H1 (cell line): ENCODE data around the gene CCDC195. TPM values are rescaled to one million over a fixed set of nuclear protein-coding genes. Genes with fewer than 3 reads are reported as not detected.

Experiments
- CTCF ChIA-PET: fragments of 300-600 bp; sonication (Branson Sonifier 250); formaldehyde crosslinking; loops from one replicate; lab custom pipeline; 2021; ENCODE audit not compliant: partially characterized antibody; lab: Charles Lee
- POLR2A ChIA-PET: fragments of 300-600 bp; sonication (Branson Sonifier 250); formaldehyde crosslinking; loops from one replicate; lab custom pipeline; 2021; ENCODE audit warnings: inconsistent platforms; ENCODE audit not compliant: partially characterized antibody; lab: Charles Lee
- DNase-seq, 2 experiments: peaks; one replicate each; pipeline versions ENCODE4 v3.0.0 to v3.0.0-alpha.2; 2010 to 2022; ENCODE audit warnings: low spot score in 2 of 2, low read depth in 1 of 2, mixed read lengths in 1 of 2
- FAIRE-seq: peaks from 2 replicates; lab custom pipeline; 2011; peaks lifted over from hg19 to GRCh38; lab: Jason Lieb, UNC
- H2AFZ ChIP-seq: 2 replicates; pipeline ENCODE4 v1.8.1; 2012; ENCODE audit warnings: low read length, inconsistent platforms
- H2AK5ac ChIP-seq: 2 replicates; pipeline ENCODE4 v1.6.1; 2013; ENCODE audit warnings: low read depth, low read length
- H2BK120ac ChIP-seq: replicated peaks from 2 replicates; pipeline ENCODE3; 2013; ENCODE audit warnings: low read depth, low read length, inconsistent platforms
- H2BK12ac ChIP-seq: 2 replicates; pipeline ENCODE4 v1.6.1; 2013; ENCODE audit warnings: low read depth, low read length
- H2BK15ac ChIP-seq: 2 replicates; pipeline ENCODE4 v1.6.1; 2013; ENCODE audit warnings: low read length
- H2BK20ac ChIP-seq: 2 replicates; pipeline ENCODE4 v1.6.1; 2013; ENCODE audit warnings: low read length
- H2BK5ac ChIP-seq: 2 replicates; pipeline ENCODE4 v1.6.1; 2013; ENCODE audit warnings: low read depth, low read length
- H3K14ac ChIP-seq: 2 replicates; pipeline ENCODE4 v1.6.1; 2013; ENCODE audit warnings: inconsistent platforms; ENCODE audit not compliant: insufficient read length
- H3K18ac ChIP-seq: 2 replicates; pipeline ENCODE4 v1.6.1; 2013; ENCODE audit warnings: low read length; ENCODE audit errors: extremely low read depth
- H3K23ac ChIP-seq: 2 replicates; pipeline ENCODE4 v1.6.1; 2013; ENCODE audit warnings: inconsistent platforms; ENCODE audit not compliant: insufficient read length
- H3K23me2 ChIP-seq: 2 replicates; pipeline ENCODE4 v1.6.1; 2013; ENCODE audit warnings: low read depth, low read length
- H3K27ac ChIP-seq: 2 replicates; pipeline ENCODE4 v1.6.1; 2011; ENCODE audit warnings: low read depth, low read length, inconsistent platforms
- H3K27me3 ChIP-seq, 4 experiments: replicated peaks in 1 of 4; 1 replicate in 1 of 4; 2 replicates in 3 of 4; pipeline versions ENCODE4 v1.6.1 to v1.8.1; 2011 to 2013; ENCODE audit warnings: low read length in 3 of 4, mild to moderate bottlenecking in 3 of 4, inconsistent platforms in 2 of 4, mixed read lengths in 2 of 4, moderate library complexity in 1 of 4; ENCODE audit not compliant: control insufficient read depth in 3 of 4, insufficient read depth in 3 of 4; ENCODE audit errors: extremely low read depth in 1 of 4
- H3K36me3 ChIP-seq, 4 experiments: 2 replicates each; pipeline versions ENCODE4 v1.6.1 to v1.8.1; 2011 to 2013; ENCODE audit warnings: mild to moderate bottlenecking in 4 of 4, low read length in 3 of 4, moderate library complexity in 2 of 4, control low read depth in 1 of 4, inconsistent platforms in 1 of 4; ENCODE audit not compliant: insufficient read depth in 4 of 4, control insufficient read depth in 2 of 4
- H3K4ac ChIP-seq: replicated peaks from 2 replicates; pipeline ENCODE3; 2013; ENCODE audit warnings: low read length, low read depth, mixed read lengths, inconsistent platforms; ENCODE audit not compliant: insufficient read length
- H3K4me1 ChIP-seq, 4 experiments: replicated peaks in 1 of 4; 1 replicate in 1 of 4; 2 replicates in 3 of 4; pipeline versions ENCODE4 v1.6.1 to v1.8.1; 2011 to 2013; ENCODE audit warnings: low read length in 3 of 4, inconsistent platforms in 2 of 4, mixed read lengths in 1 of 4; ENCODE audit not compliant: insufficient read depth in 4 of 4, control insufficient read depth in 3 of 4
- H3K4me2 ChIP-seq, 2 experiments: 2 replicates each; pipeline versions ENCODE4 v1.6.1 to v1.8.1; 2011 to 2013; ENCODE audit warnings: low read depth in 2 of 2, low read length in 2 of 2, control low read depth in 1 of 2, inconsistent platforms in 1 of 2, mild to moderate bottlenecking in 1 of 2; ENCODE audit not compliant: insufficient read depth in 1 of 2
- H3K4me3 ChIP-seq, 4 experiments: fragments of 200-600, 300-600 bp in 1 of 4; sonication (generic), shearing (Covaris generic), sonication (Bioruptor Twin) in 1 of 4; 2 replicates each; pipeline versions ENCODE4 v1.5.1 to v1.8.1; 2011 to 2016; ENCODE audit warnings: low read length in 4 of 4, low read depth in 3 of 4, control low read depth in 2 of 4, inconsistent platforms in 2 of 4, mild to moderate bottlenecking in 2 of 4, mixed read lengths in 1 of 4, moderate library complexity in 1 of 4; ENCODE audit not compliant: insufficient read depth in 2 of 4; ENCODE audit errors: extremely low read depth in 1 of 4
- H3K56ac ChIP-seq: replicated peaks from 2 replicates; pipeline ENCODE3; 2013; ENCODE audit warnings: low read depth, mild to moderate bottlenecking, mixed read lengths, low read length, inconsistent platforms; ENCODE audit not compliant: insufficient read length
- H3K79me1 ChIP-seq: 2 replicates; pipeline ENCODE4 v1.6.1; 2013; ENCODE audit warnings: low read depth, low read length, control low read depth
- H3K79me2 ChIP-seq, 2 experiments: 2 replicates each; pipeline versions ENCODE4 v1.6.1 to v1.8.1; 2012 to 2013; ENCODE audit warnings: low read length in 2 of 2, mild to moderate bottlenecking in 2 of 2, inconsistent platforms in 1 of 2; ENCODE audit not compliant: insufficient read depth in 2 of 2, control insufficient read depth in 1 of 2
- H3K9ac ChIP-seq, 4 experiments: replicated peaks in 1 of 4; 1 replicate in 1 of 4; 2 replicates in 3 of 4; pipeline versions ENCODE4 v1.6.1 to v1.8.1; 2011 to 2013; ENCODE audit warnings: low read depth in 3 of 4, low read length in 3 of 4, control low read depth in 2 of 4, mild to moderate bottlenecking in 2 of 4, moderate library complexity in 2 of 4, inconsistent platforms in 1 of 4; ENCODE audit errors: extremely low read depth in 1 of 4
- H3K9me3 ChIP-seq, 2 experiments: 2 replicates each; pipeline versions ENCODE4 v1.6.1 to v1.8.1; 2012 to 2013; ENCODE audit warnings: mild to moderate bottlenecking in 2 of 2, moderate library complexity in 2 of 2, control low read depth in 1 of 2, inconsistent platforms in 1 of 2, low read depth in 1 of 2, low read length in 1 of 2, mixed read lengths in 1 of 2; ENCODE audit not compliant: insufficient read depth in 2 of 2
- H4K20me1 ChIP-seq, 2 experiments: replicated peaks in 1 of 2; 2 replicates each; pipeline versions ENCODE3 to v1.8.1; 2011 to 2013; ENCODE audit warnings: inconsistent platforms in 2 of 2, low read length in 2 of 2, mild to moderate bottlenecking in 1 of 2; ENCODE audit not compliant: insufficient read depth in 2 of 2, control insufficient read depth in 1 of 2
- H4K5ac ChIP-seq: 2 replicates; pipeline ENCODE4 v1.6.1; 2013; ENCODE audit warnings: low read length, low read depth, mixed read lengths, inconsistent platforms; ENCODE audit not compliant: insufficient read length
- H4K8ac ChIP-seq: 2 replicates; pipeline ENCODE4 v1.8.0; 2013; ENCODE audit warnings: mild to moderate bottlenecking, moderate library complexity, low read length, inconsistent platforms; ENCODE audit not compliant: insufficient read depth; ENCODE audit errors: extremely low read depth
- H4K91ac ChIP-seq: replicated peaks from 2 replicates; pipeline ENCODE3; 2013; ENCODE audit warnings: low read length, mixed read lengths, inconsistent platforms; ENCODE audit not compliant: insufficient read length
- CBX8 ChIP-seq: fragments of 300-800, 300-1000 bp; sonication (generic); IDR thresholded peaks from 2 replicates; pipeline ENCODE4 v1.7.1; 2016; ENCODE audit warnings: low read depth, low read length, borderline replicate concordance
- EGR1 ChIP-seq: IDR thresholded peaks from 2 replicates; pipeline ENCODE4 v1.6.1; 2011; ENCODE audit warnings: low read depth, low read length, borderline replicate concordance
- POLR2A ChIP-seq, 2 experiments: IDR thresholded peaks; 1 replicate in 1 of 2; 2 replicates in 1 of 2; pipeline ENCODE4 v1.6.1; 2011; ENCODE audit warnings: low read depth in 2 of 2, low read length in 2 of 2, mild to moderate bottlenecking in 2 of 2; ENCODE audit errors: control extremely low read depth in 1 of 2
- SIN3A ChIP-seq, 2 experiments: IDR thresholded peaks in 1 of 2; conservative IDR thresholded peaks in 1 of 2; 2 replicates each; pipeline ENCODE4 v1.6.1; 2011 to 2012; ENCODE audit warnings: low read length in 2 of 2, improper control_type of control experiment in 1 of 2, low read depth in 1 of 2, mild to moderate bottlenecking in 1 of 2
- WGBS, 2 experiments: shearing (Covaris generic) in 1 of 2; methylation state at CpG; one replicate each; pipeline versions ENCODE4 v1.1.6 to v1.1.7; 2013 to 2015; ENCODE audit warnings: low lambda C conversion rate in 2 of 2, mixed read lengths in 2 of 2, inconsistent platforms in 1 of 2, low coverage in 1 of 2, missing lambda C conversion rate in 1 of 2; ENCODE audit not compliant: insufficient replicate concordance in 2 of 2, insufficient coverage in 1 of 2, insufficient read length in 1 of 2; ENCODE audit errors: extremely low coverage in 1 of 2, missing lambda C conversion rate in 1 of 2; 5-methylcytosine and 5-hydroxymethylcytosine counted together
- polyA plus RNA-seq, 7 experiments: library from polyadenylated mRNA; depleted of rRNA in 3 of 7; stranded (reverse) in 5 of 7; unstranded in 2 of 7; fragments of >200 nt in 5 of 7; fragments of 200-250 nt in 2 of 7; gene quantifications; 1 replicate in 5 of 7; 2 replicates in 1 of 7; 4 replicates in 1 of 7; pipeline versions ENCODE4 v1.2.1 to v1.2.3, GENCODE V29; 2011 to 2013; ENCODE audit warnings: missing spikeins in 2 of 7, mixed read lengths in 2 of 7
- total RNA-seq: library from RNA; stranded (reverse); fragmentation: NEBNext Ultra II Directional; extraction: Animal tissue kit (Norgen Biotek cat#: 25700); gene quantifications from 2 replicates; pipeline ENCODE4 v1.2.1, GENCODE V29; 2021
- TF ChIP-seq, protein P1 (sequence below), 3 experiments: IDR thresholded peaks; 1 replicate in 2 of 3; 2 replicates in 1 of 3; pipeline versions ENCODE4 v1.5.1 to v1.6.1; 2011; ENCODE audit warnings: low read length in 3 of 3, mild to moderate bottlenecking in 3 of 3, inconsistent platforms in 2 of 3, low read depth in 1 of 3, moderate library complexity in 1 of 3; ENCODE audit not compliant: insufficient read depth in 1 of 3; ENCODE audit errors: control extremely low read depth in 1 of 3

The CCDC195 gene
- total and polyA plus RNA-seq, 2 of the 8 experiments (the other 6 are each of a cell fraction or from before 2014, with no cell fraction given), result not detected

DNA sequence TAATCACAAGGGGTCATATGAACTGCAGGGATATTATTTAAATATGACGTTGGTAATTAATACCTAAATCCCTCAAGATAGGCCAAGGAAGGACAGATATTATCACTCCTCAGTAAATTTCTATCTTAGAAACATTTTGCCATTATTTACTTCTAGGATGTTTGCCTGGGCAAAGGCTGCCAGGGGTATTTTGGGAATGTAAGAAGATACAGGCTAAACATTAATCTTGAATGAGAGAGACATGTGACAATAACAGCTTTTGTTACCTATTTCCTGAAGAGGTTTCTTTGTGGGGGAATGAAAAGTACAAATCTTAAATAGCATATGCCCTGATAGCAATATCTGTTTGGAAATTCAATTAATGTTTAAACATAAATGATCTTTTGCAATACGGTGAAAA lies 756 bp upstream of the CCDC195 start:
- WGBS, 2 experiments, result 85% methylated on average over 2 of the region's 2 CpGs; no CpG with 5 or more reads in 1 of the 2 experiments
- TF ChIP-seq, protein P1, sequence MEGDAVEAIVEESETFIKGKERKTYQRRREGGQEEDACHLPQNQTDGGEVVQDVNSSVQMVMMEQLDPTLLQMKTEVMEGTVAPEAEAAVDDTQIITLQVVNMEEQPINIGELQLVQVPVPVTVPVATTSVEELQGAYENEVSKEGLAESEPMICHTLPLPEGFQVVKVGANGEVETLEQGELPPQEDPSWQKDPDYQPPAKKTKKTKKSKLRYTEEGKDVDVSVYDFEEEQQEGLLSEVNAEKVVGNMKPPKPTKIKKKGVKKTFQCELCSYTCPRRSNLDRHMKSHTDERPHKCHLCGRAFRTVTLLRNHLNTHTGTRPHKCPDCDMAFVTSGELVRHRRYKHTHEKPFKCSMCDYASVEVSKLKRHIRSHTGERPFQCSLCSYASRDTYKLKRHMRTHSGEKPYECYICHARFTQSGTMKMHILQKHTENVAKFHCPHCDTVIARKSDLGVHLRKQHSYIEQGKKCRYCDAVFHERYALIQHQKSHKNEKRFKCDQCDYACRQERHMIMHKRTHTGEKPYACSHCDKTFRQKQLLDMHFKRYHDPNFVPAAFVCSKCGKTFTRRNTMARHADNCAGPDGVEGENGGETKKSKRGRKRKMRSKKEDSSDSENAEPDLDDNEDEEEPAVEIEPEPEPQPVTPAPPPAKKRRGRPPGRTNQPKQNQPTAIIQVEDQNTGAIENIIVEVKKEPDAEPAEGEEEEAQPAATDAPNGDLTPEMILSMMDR (IDR thresholded peaks at IDR 0.05; ENCODE audit: control extremely low read depth in 1 of 3, insufficient read depth in 1 of 3, low read depth in 1 of 3, low read length in 3 of 3), result no peak
- TF ChIP-seq EGR1 (no peak), SIN3A (conservative IDR thresholded peaks at IDR 0.05 in 1 of 2, IDR thresholded peaks at IDR 0.05 in 1 of 2; ENCODE audit: low read depth in 1 of 2, low read length in 2 of 2) (no peak), CBX8 (no peak), POLR2A (IDR thresholded peaks at IDR 0.05; ENCODE audit: control extremely low read depth in 1 of 2, low read depth in 2 of 2, low read length in 2 of 2) (no peak)
- Histone ChIP-seq H3K4me3 (no peak overlapping the region), H2BK5ac (no peak overlapping the region), H3K9ac (no peak overlapping the region), H4K8ac (no peak overlapping the region), H3K27me3 (no peaks in the 10 kb centered on the region), H2BK20ac (no peak overlapping the region), H2AFZ (no peak overlapping the region), H3K14ac (no peak overlapping the region), H4K91ac (no peak overlapping the region), H3K4ac (no peak overlapping the region), H3K9me3 (no peaks in the 10 kb centered on the region), H3K23me2 (no peaks in the 10 kb centered on the region), H3K79me1 (no peaks in the 10 kb centered on the region), H4K20me1 (no peaks in the 10 kb centered on the region), H3K23ac (no peak overlapping the region), H3K27ac (no peak overlapping the region), H3K36me3 (no peaks in the 10 kb centered on the region), H3K4me1 (no peaks in the 10 kb centered on the region), H2BK12ac (no peak overlapping the region), H2BK120ac (no peak overlapping the region), H3K56ac (no peak overlapping the region), H4K5ac (no peak overlapping the region), H3K79me2 (no peaks in the 10 kb centered on the region), H3K4me2 (no peak overlapping the region), H2BK15ac (no peak overlapping the region), H3K18ac (no peak overlapping the region), H2AK5ac (no peak overlapping the region)
- CTCF ChIA-PET, result no interaction called here
- DNase-seq (no peak), FAIRE-seq (no peak)
- POLR2A ChIA-PET, result no interaction called here
